HS-5 (cell line): ENCODE measurements around the gene N4BP3.

Source experiments
- DNase-seq: peaks from one replicate; pipeline ENCODE4 v3.0.0-alpha.2; 2012; ENCODE audit warnings: low read depth

Gene N4BP3

GRCh38 chr5:178103612-178104011 lies 9.7 kb upstream of the N4BP3 start:
- no peak for DNase-seq

DNA sequence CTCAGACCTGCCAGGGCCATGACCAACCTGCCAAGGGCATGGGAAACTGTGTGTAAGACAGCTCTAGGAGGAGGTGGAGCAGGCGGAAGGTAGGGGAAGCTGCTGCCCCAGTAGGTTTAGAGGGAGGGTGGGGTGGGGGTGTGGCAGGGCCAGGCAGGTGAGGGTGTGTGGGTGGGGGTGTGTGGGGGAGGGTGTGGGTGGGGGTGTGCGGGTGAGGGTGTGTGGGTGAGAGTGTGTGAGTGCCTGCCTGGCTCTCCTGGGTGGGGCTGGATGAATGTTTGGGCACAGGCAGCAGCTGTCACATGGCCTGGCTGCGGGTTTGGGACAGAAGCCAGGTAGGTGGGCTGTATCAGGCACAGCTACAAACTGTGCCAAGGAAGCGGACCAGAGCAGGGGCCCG lies 8.8 kb upstream of the N4BP3 start:
- DNase-seq, result no peak

DNA sequence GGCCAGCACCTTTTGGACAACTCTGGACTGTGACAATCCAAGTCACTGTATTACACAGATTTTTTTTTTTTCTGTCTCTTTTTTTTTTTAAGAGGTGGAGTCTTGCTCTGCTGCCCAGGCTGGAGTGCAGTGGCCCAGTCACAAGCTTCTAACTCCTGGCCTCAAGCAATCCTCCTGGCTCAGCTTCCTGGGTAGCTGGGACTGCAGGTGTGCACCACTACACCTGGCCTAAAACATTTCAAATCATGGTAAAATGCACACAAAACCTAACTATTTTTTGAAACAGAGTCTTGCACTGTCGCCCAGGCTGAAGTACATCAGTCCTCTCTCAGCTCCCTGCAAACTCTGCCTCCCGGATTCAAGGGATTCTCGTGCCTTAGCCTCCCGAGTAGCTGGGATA lies 7.2 kb upstream of the N4BP3 start:
- no peak for DNase-seq

- DNase-seq, result no peak
Observed at GRCh38 chr5:178106556-178107239, 6.6 kb upstream of the N4BP3 start.

GRCh38 chr5:178107756-178108310 lies 5.5 kb upstream of the N4BP3 start:
- no peak for DNase-seq

DNA sequence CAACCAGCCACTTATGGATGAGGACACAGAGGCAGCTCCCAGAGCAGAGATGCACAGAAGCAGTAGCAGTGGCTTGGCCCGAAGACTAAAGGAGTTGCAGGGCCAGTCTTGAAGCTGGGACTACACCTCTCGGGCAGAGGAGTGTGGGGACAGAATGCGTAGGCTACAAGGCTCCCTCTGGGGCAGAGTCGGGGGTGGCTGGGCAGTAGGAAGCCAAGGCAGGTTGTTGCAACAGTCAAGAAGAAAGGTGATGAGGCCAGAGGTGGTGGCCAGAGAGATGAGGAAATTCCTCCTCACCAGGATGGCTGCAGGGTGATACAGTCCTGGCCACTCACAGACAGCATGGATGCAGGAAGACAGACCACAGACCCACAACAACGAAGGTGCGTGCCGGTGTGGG lies 4.9 kb upstream of the N4BP3 start:
- no peak for DNase-seq

- DNase-seq, result no peak
Observed at GRCh38 chr5:178108966-178109365, 4.4 kb upstream of the N4BP3 start.

GRCh38 chr5:178110511-178110910 lies 2.8 kb upstream of the N4BP3 start:
- no peak for DNase-seq

GRCh38 chr5:178111925-178112324 lies 1.4 kb upstream of the N4BP3 start:
- DNase-seq, result no peak

DNA sequence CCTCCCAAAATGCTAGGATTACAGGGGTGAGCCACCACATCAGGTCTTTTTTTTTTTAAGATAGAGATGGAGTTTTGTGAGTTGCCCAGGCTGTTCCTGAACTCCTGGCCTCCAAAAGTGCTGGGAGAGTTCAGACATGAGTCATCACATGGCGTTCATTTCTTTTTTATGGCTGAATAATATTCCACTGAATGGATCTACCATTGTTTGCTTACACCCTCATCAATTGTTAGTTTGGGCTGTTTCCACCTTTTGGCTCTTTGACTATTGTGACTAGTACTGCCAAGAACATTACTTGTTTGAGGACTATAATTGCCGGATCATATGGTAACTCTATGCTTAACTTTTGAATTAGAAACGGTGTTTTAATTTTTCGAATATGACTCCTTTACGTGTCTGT lies 787 bp upstream of the N4BP3 start:
- no peak for DNase-seq

DNA sequence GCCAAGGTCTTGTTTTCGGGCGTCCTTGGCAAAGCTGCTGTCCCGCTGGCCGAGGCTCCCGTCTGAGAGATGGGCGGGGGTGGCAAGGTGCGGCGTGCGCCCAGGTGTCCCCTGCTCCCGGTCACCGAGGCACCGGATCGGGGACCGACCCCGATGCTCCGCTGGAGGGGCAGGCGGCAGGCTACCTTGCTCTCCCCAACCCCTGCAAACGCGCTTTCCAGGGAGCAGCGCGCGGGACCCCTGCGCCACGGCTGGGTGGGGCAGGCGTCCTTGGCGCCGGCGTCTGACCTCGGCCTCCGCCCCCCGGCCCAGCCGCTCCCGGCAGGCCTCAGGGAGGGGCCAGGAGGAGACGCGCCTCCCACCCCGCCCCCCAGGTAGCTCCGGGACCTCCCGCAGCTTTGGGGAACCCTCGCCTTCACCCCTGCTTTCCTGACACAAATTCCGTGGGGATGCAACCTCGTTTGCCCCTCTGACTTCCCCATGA lies 551 bp downstream of the N4BP3 start:
- DNase-seq, result no peak

GRCh38 chr5:178114325-178115135 lies 1.2 kb downstream of the N4BP3 start:
- DNase-seq, result no peak

DNA sequence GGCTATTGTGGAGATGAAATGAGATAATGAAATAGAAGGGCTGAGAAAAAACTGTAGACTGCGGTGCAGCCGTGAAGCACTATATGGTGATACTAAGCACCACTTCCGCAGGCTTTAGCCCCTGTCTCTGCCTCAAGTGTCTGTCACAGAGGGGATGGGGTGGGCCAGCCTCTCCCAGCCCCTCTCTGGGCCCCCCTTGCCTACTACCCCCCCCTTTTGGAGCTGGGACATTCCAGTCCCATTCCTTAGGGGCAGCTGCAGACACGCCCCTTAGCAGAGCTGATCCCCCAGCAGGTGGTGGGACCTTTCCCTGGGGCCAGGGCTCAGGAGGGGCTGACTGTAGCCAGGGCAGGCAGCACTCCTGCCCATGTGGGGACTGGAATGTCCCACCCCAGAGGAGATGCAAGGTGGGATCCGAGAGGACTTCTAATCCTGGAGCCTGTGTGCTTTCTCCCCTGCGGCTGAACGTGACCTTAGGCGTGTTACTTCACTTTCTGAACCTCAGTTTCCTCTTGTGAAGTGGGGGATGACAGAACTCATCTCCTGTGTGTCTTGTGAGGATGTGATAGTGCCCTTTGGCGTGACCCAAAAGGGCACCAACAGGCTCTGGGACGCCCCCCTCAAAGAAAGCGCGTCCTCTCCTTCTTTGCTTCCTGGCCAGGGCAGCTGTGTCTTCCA lies 1.9 kb downstream of the N4BP3 start:
- DNase-seq, result no peak

DNA sequence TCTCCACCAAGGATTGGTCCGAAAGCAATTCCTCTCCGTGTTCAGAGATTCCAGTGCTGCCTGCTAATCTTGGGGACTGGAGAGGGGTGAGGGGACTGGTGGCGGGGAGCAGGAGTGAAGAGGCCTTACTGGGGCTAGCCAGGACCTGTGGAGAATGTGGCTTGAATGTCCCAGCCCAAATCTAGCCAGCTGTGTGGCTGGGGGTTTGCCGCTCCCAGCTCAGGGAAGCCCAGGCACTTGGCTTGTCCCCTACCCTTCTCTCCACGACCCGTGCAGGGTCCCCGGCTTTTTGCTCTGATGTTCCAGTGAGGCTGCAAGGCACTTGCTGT lies 2.4 kb downstream of the N4BP3 start:
- DNase-seq, result no peak

GRCh38 chr5:178116143-178116885 lies 3.0 kb downstream of the N4BP3 start:
- no peak for DNase-seq

DNA sequence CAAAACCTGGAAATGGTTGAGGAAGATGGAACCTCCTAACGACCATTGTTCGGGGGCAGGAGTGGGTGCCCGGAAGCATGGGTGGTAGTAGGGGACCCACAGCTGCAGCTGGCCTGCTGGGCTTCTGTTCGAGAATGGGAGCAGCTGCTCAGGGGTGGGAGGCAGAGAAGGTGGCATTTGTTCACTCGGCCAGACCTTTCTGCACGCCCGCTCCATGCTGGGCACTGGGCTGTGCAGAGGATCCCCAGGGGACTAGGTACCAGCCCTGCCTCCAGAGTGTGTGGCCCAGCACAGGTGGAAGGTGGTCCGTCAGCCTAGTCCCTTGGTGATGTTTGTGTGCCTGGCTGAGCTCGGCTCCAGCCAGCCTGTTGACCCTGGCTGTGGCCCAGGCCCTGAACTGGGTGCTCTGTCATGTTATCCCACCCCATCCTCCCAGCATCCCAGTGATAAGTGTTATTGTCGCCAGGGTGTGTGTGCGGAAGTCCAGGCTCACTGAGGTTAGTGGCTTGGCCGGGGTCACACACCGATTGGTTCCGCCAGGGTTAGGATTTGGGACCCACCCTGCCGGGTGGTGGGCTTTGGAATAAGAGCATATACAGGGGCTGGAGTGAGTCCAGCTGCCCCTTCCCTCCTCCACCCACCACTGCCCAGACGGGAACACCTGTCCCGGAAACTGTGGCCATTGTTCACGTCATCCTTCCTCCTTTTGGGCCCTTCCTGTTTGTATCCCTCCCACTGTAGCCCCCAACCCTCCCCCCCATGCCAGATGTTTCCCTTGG lies 4.8 kb downstream of the N4BP3 start:
- DNase-seq, result no peak

- no peak for DNase-seq
Observed at GRCh38 chr5:178119915-178120606, 6.7 kb downstream of the N4BP3 start.

GRCh38 chr5:178120607-178121357 lies 7.5 kb downstream of the N4BP3 start:
- no peak for DNase-seq

DNA sequence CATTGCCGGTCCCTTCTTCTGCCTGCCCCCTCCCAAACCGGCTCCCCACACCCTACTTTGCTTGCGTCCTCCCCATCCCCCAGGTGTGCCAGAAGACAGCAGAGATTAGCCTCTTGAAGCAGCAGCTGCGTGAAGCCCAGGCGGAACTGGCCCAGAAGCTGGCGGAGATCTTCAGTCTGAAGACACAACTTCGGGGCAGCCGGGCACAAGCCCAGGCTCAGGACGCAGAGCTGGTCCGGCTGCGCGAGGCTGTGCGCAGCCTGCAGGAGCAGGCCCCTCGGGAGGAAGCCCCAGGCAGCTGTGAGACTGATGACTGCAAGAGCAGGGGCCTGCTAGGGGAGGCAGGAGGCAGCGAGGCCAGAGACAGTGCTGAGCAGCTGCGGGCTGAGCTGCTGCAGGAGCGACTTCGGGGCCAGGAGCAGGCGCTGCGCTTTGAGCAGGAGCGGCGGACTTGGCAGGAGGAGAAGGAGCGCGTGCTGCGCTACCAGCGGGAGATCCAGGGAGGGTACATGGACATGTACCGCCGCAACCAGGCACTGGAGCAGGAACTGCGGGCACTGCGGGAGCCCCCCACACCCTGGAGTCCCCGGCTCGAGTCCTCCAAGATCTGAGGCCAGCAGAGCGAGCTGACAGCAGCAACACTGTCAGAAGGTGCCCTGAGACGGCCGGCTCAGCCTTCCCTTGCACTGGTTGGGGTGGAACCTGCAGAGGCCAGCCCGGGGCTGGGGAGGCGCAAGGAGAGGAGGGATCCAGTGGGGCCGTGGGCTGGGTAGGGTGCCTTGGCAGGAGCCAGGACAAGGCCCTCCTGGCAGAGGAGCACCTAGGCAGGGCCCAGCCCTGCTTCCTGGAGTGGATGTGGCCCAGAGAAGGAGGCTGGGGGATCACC lies 8.3 kb downstream of the N4BP3 start:
- DNase-seq, result no peak
